ENCODE measurements around the gene FOXP3. TPM values are rescaled to one million over a fixed set of nuclear protein-coding genes. Genes with fewer than 3 reads are reported as not detected.

FOXP3 gene
- total RNA-seq, 4 donors from 2014 or later, result 0.22 TPM; not detected in 3

DNA sequence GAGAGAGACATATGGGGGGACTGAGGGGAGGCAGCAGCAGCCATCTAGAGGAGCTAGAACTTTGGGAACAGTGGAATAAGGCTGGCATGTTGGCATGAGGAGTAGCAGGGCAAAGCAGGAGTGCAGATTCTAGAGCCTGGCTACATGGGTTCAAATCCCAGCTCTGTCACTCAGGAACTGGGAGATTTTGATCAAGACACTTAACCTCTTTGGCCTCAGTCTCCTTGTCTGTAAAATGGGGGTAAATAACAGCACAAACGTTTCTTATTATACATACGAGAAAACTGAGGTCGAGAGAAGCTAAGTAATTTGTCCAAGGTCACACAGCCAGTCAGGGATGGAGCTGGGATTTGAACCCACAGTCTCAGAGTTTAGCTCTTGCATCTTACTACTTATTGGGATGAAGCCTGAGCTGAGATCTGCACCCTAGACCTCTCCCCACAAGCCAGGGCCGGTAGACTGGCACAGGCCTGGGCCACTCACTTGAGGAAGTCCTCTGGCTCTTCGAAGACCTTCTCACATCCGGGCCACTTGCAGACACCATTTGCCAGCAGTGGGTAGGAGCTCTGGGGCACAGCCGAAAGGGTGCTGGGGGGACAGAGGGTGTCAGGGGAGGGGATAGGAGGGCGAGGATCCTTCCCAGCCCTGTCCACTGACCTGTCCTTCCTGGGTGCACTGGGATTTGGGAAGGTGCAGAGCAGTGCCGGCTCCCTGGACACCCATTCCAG is 8.1 kb downstream of the FOXP3 start:
- TF ChIP-seq, protein P1, sequence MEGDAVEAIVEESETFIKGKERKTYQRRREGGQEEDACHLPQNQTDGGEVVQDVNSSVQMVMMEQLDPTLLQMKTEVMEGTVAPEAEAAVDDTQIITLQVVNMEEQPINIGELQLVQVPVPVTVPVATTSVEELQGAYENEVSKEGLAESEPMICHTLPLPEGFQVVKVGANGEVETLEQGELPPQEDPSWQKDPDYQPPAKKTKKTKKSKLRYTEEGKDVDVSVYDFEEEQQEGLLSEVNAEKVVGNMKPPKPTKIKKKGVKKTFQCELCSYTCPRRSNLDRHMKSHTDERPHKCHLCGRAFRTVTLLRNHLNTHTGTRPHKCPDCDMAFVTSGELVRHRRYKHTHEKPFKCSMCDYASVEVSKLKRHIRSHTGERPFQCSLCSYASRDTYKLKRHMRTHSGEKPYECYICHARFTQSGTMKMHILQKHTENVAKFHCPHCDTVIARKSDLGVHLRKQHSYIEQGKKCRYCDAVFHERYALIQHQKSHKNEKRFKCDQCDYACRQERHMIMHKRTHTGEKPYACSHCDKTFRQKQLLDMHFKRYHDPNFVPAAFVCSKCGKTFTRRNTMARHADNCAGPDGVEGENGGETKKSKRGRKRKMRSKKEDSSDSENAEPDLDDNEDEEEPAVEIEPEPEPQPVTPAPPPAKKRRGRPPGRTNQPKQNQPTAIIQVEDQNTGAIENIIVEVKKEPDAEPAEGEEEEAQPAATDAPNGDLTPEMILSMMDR (IDR thresholded peaks at IDR 0.05; ENCODE audit: low read depth), result no peak

DNA sequence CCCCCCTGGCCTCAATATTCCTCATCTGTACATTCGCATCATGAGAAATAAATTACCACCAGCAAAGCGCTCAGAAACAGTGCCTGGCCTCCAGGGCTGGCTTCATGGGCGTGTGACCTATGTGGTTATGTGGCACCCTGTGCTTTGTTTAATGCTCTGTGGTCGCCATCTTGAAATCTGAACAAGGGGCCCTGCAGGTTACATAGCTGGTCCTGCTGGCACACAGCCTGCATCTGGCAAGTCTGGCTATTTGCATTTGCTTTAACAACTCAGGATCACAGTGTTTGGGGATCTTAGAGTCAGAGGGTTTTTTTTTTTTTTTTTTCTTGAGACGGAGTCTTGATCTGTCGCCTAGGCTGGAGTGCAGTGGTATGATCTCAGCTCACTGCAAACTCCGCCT is 9.9 kb downstream of the FOXP3 start:
- TF ChIP-seq, protein P1 (IDR thresholded peaks at IDR 0.05; ENCODE audit: low read depth), result no peak

DNA sequence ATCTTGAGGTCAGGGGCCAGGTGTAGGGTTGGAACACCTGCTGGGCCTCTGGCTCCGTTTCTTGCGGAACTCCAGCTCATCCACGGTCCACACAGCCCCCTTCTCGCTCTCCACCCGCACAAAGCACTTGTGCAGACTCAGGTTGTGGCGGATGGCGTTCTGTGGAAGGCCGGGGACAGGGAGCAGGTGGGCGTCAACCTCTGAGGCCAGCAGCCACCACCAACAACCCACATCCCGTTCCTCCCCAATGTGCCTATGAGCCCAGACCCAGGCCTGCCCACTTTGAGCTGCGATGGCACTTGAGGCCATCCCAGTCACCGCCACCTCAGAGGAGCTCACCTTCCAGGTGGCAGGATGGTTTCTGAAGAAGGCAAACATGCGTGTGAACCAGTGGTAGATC is 13.2 kb downstream of the FOXP3 start:
- TF ChIP-seq, protein P1 (IDR thresholded peaks at IDR 0.05; ENCODE audit: low read depth), result no peak

DNA sequence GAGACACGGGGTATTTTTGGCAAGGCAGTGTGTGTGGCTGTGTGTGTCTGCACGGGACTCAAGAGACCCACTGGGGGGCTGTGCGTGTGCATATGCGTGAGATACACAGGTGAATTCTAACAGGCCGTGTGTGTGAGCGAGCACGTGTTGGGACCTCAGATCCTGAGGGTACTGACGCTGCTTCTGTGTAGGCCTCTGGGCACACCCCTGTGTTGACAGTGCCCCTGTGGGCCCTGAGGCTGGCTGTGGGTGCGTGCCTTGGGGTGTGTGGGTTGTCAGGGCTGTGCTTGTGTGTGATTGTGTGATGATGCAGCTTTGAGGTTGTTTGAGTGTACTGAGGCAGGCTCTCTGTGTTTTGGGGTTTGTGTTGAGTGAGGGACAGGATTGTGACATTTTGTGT is 13.9 kb downstream of the FOXP3 start:
- TF ChIP-seq, protein P1 (IDR thresholded peaks at IDR 0.05; ENCODE audit: low read depth), result no peak

DNA sequence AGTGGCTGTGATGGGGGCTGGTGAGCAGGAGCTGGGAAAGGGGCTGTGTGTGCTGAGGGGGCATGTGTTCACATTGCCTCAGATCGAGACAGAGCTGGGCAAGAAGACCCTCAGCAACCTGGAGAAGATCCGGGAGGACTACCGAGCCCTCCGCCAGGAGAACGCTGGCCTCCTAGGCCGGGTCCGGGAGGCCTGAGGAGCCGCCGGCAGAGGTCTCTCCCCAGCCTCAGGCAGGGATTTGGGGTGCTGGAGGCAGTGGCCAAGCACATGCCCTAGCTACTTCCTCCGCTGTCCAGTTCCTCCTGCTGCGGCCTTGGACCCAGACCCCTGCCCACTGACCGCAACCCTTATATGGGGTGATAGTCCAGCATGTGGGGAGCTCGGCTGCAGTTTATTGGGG is 14.4 kb downstream of the FOXP3 start:
- TF ChIP-seq, protein P1 (IDR thresholded peaks at IDR 0.05; ENCODE audit: low read depth), result no peak

DNA sequence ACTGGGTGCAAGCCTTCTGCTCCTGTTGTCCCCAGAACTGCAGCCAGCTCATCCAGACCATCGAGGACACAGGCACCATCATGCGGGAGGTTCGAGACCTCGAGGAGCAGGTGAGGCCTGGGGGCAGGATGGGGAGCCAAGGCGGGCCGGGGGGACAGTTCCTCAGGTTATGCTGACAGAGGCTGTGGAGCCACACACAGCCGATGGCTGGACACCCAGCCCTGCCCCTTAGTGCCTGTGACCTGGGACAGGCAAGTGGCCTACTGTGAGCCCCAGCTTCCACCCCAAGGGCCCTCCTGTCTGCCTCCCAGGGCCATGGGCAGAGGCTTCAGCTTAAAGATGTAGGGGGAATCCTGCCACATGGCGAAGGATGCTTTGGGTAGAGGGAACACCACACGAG is 14.9 kb downstream of the FOXP3 start:
- TF ChIP-seq, protein P1 (IDR thresholded peaks at IDR 0.05; ENCODE audit: low read depth), result no peak

DNA sequence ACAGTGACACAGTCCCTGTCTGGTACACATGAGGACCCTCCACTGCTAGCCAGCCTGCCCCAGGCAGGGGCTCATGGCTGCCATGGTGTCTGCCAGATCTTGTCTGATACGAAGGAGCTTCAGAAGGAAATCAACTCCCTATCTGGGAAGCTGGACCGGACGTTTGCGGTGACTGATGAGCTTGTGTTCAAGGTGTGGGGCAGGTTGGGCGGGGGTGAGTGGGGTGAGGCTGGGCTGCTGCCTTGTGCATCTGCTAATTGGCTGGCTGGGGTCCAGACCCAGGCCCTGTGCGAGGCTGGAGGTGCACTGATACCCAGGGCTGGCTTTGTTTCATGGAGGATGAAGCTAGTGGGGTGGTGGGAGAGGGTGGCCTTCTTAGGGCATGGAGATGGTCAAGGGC is 15.4 kb downstream of the FOXP3 start:
- TF ChIP-seq, protein P1 (IDR thresholded peaks at IDR 0.05; ENCODE audit: low read depth), result no peak
